K562 (cell line): ENCODE measurements around the gene C5orf22. TPM values are rescaled to one million over a fixed set of nuclear protein-coding genes. Genes with fewer than 3 reads are reported as not detected.

Experiments
- ATAC-seq: fragments of 200-7000 bp; cut with Tn5 transposase; 3 replicates; pipeline ENCODE4 v1.9.1; 2020; ENCODE audit warnings: moderate library complexity
- BruUV-seq: library from RNA; stranded (reverse); fragments of 400-500 nt; replicated peaks from 2 replicates; lab custom pipeline; 2021; lab: Mats Ljungman, UMichigan
- CTCF ChIA-PET: fragments of 300-600 bp; formaldehyde crosslinking; extraction: SDS; loops from one replicate; lab custom pipeline; 2021; ENCODE audit warnings: low intra/inter-chr PET ratio; lab: Yijun Ruan, JAX
- POLR2A ChIA-PET: fragments of 300-600, 350-650 bp; sonication (Branson Sonifier 250); formaldehyde crosslinking; extraction: SDS; loops from one replicate; lab custom pipeline; 2021; ENCODE audit warnings: antibody characterized with exemption, inconsistent platforms; lab: Yijun Ruan, JAX
- DNase-seq, 4 experiments: peaks; one replicate each; pipeline versions ENCODE4 v3.0.0 to v3.0.0-alpha.2; 2011 to 2018; ENCODE audit warnings: low spot score in 3 of 4, mixed read lengths in 3 of 4; ENCODE audit errors: extremely low read depth in 1 of 4
- FAIRE-seq: peaks from 2 replicates; lab custom pipeline; 2011; peaks lifted over from hg19 to GRCh38; lab: Jason Lieb, UNC
- H2AFZ ChIP-seq: 2 replicates; pipeline ENCODE4 v1.6.0; 2011; ENCODE audit warnings: low read depth, low read length, control low read depth, inconsistent platforms
- H3K27ac ChIP-seq: fragments of 200-600 bp; 3 replicates; pipeline ENCODE4 v1.8.0; 2011; ENCODE audit warnings: low read depth, mild to moderate bottlenecking, control low read depth, inconsistent platforms, low read length, moderate library complexity, mixed read lengths; ENCODE audit errors: extremely low read depth
- H3K27me3 ChIP-seq, 2 experiments: fragments of 300-600 bp in 1 of 2; 2 replicates in 1 of 2; 3 replicates in 1 of 2; pipeline versions ENCODE4 v1.6.0 to v1.8.0; 2011; ENCODE audit warnings: inconsistent platforms in 2 of 2, low read length in 2 of 2, mild to moderate bottlenecking in 1 of 2, mixed read lengths in 1 of 2, moderate library complexity in 1 of 2; ENCODE audit not compliant: control insufficient read depth in 2 of 2, insufficient read depth in 2 of 2
- H3K36me3 ChIP-seq: fragments of 300-600 bp; 3 replicates; pipeline ENCODE4 v1.8.0; 2011; ENCODE audit warnings: mild to moderate bottlenecking, low read length, inconsistent platforms; ENCODE audit not compliant: control insufficient read depth, insufficient read depth
- H3K4me1 ChIP-seq, 2 experiments: fragments of 200-600 bp in 1 of 2; replicated peaks in 1 of 2; 2 replicates in 1 of 2; 3 replicates in 1 of 2; pipeline versions ENCODE4 v1.5.1 to v1.8.0; 2011; ENCODE audit warnings: inconsistent platforms in 2 of 2, low read length in 2 of 2, mild to moderate bottlenecking in 1 of 2, mixed read lengths in 1 of 2, moderate library complexity in 1 of 2; ENCODE audit not compliant: control insufficient read depth in 2 of 2, insufficient read depth in 2 of 2
- H3K4me2 ChIP-seq: 2 replicates; pipeline ENCODE4 v1.6.1; 2011; ENCODE audit warnings: low read length, control low read depth, inconsistent platforms, mixed read lengths; ENCODE audit not compliant: insufficient read depth
- H3K4me3 ChIP-seq: fragments of 200-600 bp; sonication (generic), shearing (Covaris generic); 2 replicates; pipeline ENCODE4 v1.5.1; 2016; ENCODE audit warnings: control low read depth, inconsistent platforms
- H3K79me2 ChIP-seq: fragments of 200-600 bp; 3 replicates; pipeline ENCODE4 v1.8.0; 2011; ENCODE audit warnings: low read length, inconsistent platforms; ENCODE audit not compliant: control insufficient read depth, insufficient read depth
- H3K9ac ChIP-seq, 2 experiments: 2 replicates each; pipeline versions ENCODE4 v1.6.0 to v1.6.1; 2011; ENCODE audit warnings: low read depth in 2 of 2, low read length in 2 of 2, control low read depth in 1 of 2, inconsistent platforms in 1 of 2, mild to moderate bottlenecking in 1 of 2, mixed read lengths in 1 of 2; ENCODE audit not compliant: insufficient read depth in 1 of 2
- H3K9me1 ChIP-seq: one replicate; pipeline ENCODE4 v1.6.0; 2011; ENCODE audit warnings: inconsistent platforms, mild to moderate bottlenecking, low read length, moderate library complexity; ENCODE audit not compliant: control insufficient read depth, insufficient read depth
- H3K9me3 ChIP-seq: replicated peaks from 2 replicates; pipeline ENCODE4 v1.5.1; 2011; ENCODE audit warnings: low read depth, low read length, inconsistent platforms; ENCODE audit not compliant: control insufficient read depth, insufficient read depth
- H4K20me1 ChIP-seq: replicated peaks from 2 replicates; pipeline ENCODE4 v1.6.1; 2011; ENCODE audit warnings: low read length, inconsistent platforms, mixed read lengths; ENCODE audit not compliant: control insufficient read depth, insufficient read depth
- AFF4 ChIP-seq: sonication (generic); formaldehyde crosslinking; IDR thresholded peaks from 2 replicates; pipeline ENCODE4 v1.8.0; 2023; ENCODE audit warnings: mild to moderate bottlenecking, missing genetic modification reagents
- CTCF ChIP-seq, 3 experiments: IDR thresholded peaks in 2 of 3; conservative IDR thresholded peaks in 1 of 3; 2 replicates each; pipeline ENCODE4 v1.5.1; 2011 to 2012; ENCODE audit warnings: low read length in 3 of 3, mild to moderate bottlenecking in 3 of 3, control low read depth in 2 of 3, improper control_type of control experiment in 1 of 3, inconsistent platforms in 1 of 3, low read depth in 1 of 3, mixed read lengths in 1 of 3, moderate library complexity in 1 of 3; ENCODE audit not compliant: insufficient read depth in 2 of 3
- KLF13 ChIP-seq: fragments of 450-650 bp; IDR thresholded peaks from 2 replicates; pipeline ENCODE4 v1.6.1; 2016; ENCODE audit warnings: missing genetic modification characterization, low read depth, mild to moderate bottlenecking, missing compliant biosample characterization, moderate library complexity, borderline replicate concordance
- SRSF1 ChIP-seq: fragments of 200-400 bp; formaldehyde crosslinking; IDR thresholded peaks from 2 replicates; pipeline ENCODE4 v1.6.1; 2017; ENCODE audit warnings: mild to moderate bottlenecking, low read depth, low read length, moderate library complexity
- THRA ChIP-seq: fragments of 450-650 bp; IDR thresholded peaks from 2 replicates; pipeline ENCODE4 v1.6.1; 2017; ENCODE audit warnings: mild to moderate bottlenecking, moderate library complexity
- WGBS: fragments of 100-300 bp; shearing (Covaris generic); methylation state at CpG from one replicate; pipeline ENCODE4 v1.1.6; 2016; ENCODE audit warnings: low coverage, mixed read lengths; ENCODE audit not compliant: insufficient coverage; ENCODE audit errors: missing lambda C conversion rate; 5-methylcytosine and 5-hydroxymethylcytosine counted together
- in situ Hi-C: fragments of 300-500 bp; cut with MboI; formaldehyde crosslinking; loops from 4 replicates; pipeline ENCODE4 v1.15.0; 2018; ENCODE audit warnings: inconsistent platforms, mixed read lengths
- intact Hi-C: fragments of 100-400 bp; cut with micrococcal nuclease; formaldehyde crosslinking; loops from 2 replicates; pipeline ENCODE4 v1.14.2; 2022
- polyA plus RNA-seq, 8 experiments: library from polyadenylated mRNA; depleted of rRNA in 4 of 8; stranded (reverse) in 5 of 8; unstranded in 3 of 8; fragments of >200 nt; fragmentation: Nextera tagmentation in 2 of 8; fragmentation: Illumina TruSeq in 1 of 8; extraction: Ambion mirVana in 2 of 8; extraction: Trizol in 1 of 8; gene quantifications; 2 replicates each; pipeline versions ENCODE4 v1.2.1 to v1.2.3, GENCODE V29; 2011 to 2014; ENCODE audit warnings: inconsistent platforms in 1 of 8, missing spikeins in 1 of 8
- total RNA-seq, 7 experiments: library from RNA; depleted of rRNA in 6 of 7; stranded (reverse); fragments of >200 nt in 6 of 7; fragmentation: Illumina TruSeq in 2 of 7; extraction: Trizol in 2 of 7; gene quantifications; 2 replicates each; pipeline versions ENCODE4 v1.2.1 to v1.2.3, GENCODE V29; 2011 to 2021; ENCODE audit warnings: low replicate concordance in 1 of 7
- TF ChIP-seq, protein P1 (sequence below): fragments of 450-650 bp; IDR thresholded peaks from 2 replicates; pipeline ENCODE4 v1.6.1; 2016; ENCODE audit warnings: borderline replicate concordance
- TF ChIP-seq, protein P2 (sequence below): sonication (generic); formaldehyde crosslinking; IDR thresholded peaks from 2 replicates; pipeline ENCODE4 v1.4.0; 2020; ENCODE audit warnings: mild to moderate bottlenecking, missing genetic modification reagents

The C5orf22 gene
- total and polyA plus RNA-seq, 9 of the 15 experiments (the other 6 are each of a cell fraction or from before 2014, with no cell fraction given), result 22.7 to 56.7 (median 39.3) TPM

- intact Hi-C loops (no loop called here), in situ Hi-C loops (no loop called here)
- CTCF ChIA-PET, result no interaction called here
- H3K4me3 ChIP-seq, result no peak overlapping the region
- no peak overlapping the region for H2AFZ ChIP-seq
- no peaks in the 10 kb centered on the region for H3K9me1 ChIP-seq
- peaks cover 93% of the 10 kb centered on the region for H3K36me3 ChIP-seq
- no peak overlapping the region for H3K9ac ChIP-seq
- H4K20me1 ChIP-seq, result no peaks in the 10 kb centered on the region
- FAIRE-seq (no peak), ATAC-seq (no peak), DNase-seq (no peak)
- POLR2A ChIA-PET, result no interaction called here
- H3K4me2 ChIP-seq, result no peak overlapping the region
- no peaks in the 10 kb centered on the region for H3K4me1 ChIP-seq
- H3K27me3 ChIP-seq, result no peaks in the 10 kb centered on the region
- H3K27ac ChIP-seq, result no peak overlapping the region
- 81% methylated on average over 10 of the region's 10 CpGs for WGBS
- no peaks in the 10 kb centered on the region for H3K9me3 ChIP-seq
- TSS peak; percentile 11 for BruUV-seq
- no peaks in the 10 kb centered on the region for H3K79me2 ChIP-seq
- TF ChIP-seq AFF4 (CRISPR knock-in tag) (no peak), SRSF1 (no peak), CTCF (IDR thresholded peaks at IDR 0.05 in 2 of 3, conservative IDR thresholded peaks at IDR 0.05 in 1 of 3; ENCODE audit: insufficient read depth in 2 of 3, low read depth in 1 of 3, low read length in 3 of 3) (no peak), THRA (no peak), KLF13 (tag) (no peak)
- TF ChIP-seq, protein P1, sequence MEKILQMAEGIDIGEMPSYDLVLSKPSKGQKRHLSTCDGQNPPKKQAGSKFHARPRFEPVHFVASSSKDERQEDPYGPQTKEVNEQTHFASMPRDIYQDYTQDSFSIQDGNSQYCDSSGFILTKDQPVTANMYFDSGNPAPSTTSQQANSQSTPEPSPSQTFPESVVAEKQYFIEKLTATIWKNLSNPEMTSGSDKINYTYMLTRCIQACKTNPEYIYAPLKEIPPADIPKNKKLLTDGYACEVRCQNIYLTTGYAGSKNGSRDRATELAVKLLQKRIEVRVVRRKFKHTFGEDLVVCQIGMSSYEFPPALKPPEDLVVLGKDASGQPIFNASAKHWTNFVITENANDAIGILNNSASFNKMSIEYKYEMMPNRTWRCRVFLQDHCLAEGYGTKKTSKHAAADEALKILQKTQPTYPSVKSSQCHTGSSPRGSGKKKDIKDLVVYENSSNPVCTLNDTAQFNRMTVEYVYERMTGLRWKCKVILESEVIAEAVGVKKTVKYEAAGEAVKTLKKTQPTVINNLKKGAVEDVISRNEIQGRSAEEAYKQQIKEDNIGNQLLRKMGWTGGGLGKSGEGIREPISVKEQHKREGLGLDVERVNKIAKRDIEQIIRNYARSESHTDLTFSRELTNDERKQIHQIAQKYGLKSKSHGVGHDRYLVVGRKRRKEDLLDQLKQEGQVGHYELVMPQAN, result no peak
- TF ChIP-seq, protein P2, sequence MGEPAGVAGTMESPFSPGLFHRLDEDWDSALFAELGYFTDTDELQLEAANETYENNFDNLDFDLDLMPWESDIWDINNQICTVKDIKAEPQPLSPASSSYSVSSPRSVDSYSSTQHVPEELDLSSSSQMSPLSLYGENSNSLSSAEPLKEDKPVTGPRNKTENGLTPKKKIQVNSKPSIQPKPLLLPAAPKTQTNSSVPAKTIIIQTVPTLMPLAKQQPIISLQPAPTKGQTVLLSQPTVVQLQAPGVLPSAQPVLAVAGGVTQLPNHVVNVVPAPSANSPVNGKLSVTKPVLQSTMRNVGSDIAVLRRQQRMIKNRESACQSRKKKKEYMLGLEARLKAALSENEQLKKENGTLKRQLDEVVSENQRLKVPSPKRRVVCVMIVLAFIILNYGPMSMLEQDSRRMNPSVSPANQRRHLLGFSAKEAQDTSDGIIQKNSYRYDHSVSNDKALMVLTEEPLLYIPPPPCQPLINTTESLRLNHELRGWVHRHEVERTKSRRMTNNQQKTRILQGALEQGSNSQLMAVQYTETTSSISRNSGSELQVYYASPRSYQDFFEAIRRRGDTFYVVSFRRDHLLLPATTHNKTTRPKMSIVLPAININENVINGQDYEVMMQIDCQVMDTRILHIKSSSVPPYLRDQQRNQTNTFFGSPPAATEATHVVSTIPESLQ (CRISPR knock-in tag), result no peak
These were observed 27.6 kb upstream of the C5orf22 start for GRCh38 chr5:31504529-31504928.
